PC-3 (cell line): Measurements from ENCODE around the gene HEPHL1.

Experiments used
- CTCF ChIP-seq: fragments of 300-600 bp; sonication (generic); conservative IDR thresholded peaks from 2 replicates; pipeline ENCODE4 v1.5.1; 2017; ENCODE audit warnings: antibody characterized with exemption, low read depth, mild to moderate bottlenecking, low read length
- EZH2 ChIP-seq: fragments of 300-600 bp; sonication (generic); IDR thresholded peaks from one replicate; pipeline ENCODE4 v1.6.1; 2017; ENCODE audit warnings: antibody characterized with exemption, mild to moderate bottlenecking, low read length; ENCODE audit not compliant: unreplicated experiment

- no peak for TF ChIP-seq CTCF
- TF ChIP-seq EZH2: no peak
Measured at GRCh38 chr11:94117197-94117574, 96.0 kb downstream of the HEPHL1 start.
